C4-2B (cell line): ENCODE data around the gene FERMT3.

ENCODE experiments used
- ZFX ChIP-seq: fragments of 450-650 bp; IDR thresholded peaks from 2 replicates; pipeline ENCODE4 v1.6.1; 2017
- TF ChIP-seq, protein P1 (sequence below): fragments of 450-650 bp; conservative IDR thresholded peaks from 2 replicates; pipeline ENCODE4 v1.5.1; 2017; ENCODE audit warnings: mild to moderate bottlenecking

DNA sequence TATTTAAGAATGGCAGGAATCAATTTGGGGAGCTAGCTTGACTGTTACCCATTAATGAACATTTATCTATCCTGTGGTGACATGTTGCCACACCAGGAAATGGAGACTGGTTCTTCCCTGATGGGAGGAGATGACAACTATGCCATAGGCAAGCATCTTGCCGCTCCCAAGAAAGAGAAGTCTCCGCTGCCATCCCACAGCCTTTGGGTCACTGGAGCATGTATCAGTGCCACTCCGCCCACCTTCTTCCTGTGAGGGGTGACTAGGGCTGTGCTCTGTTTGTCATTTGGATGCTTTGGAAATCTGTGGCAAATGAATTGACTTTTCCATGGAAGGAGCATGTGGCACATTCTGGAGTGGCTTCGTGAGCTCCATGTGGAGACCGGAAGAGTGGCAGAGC, 14.1 kb upstream of the FERMT3 start:
- TF ChIP-seq, protein P1, sequence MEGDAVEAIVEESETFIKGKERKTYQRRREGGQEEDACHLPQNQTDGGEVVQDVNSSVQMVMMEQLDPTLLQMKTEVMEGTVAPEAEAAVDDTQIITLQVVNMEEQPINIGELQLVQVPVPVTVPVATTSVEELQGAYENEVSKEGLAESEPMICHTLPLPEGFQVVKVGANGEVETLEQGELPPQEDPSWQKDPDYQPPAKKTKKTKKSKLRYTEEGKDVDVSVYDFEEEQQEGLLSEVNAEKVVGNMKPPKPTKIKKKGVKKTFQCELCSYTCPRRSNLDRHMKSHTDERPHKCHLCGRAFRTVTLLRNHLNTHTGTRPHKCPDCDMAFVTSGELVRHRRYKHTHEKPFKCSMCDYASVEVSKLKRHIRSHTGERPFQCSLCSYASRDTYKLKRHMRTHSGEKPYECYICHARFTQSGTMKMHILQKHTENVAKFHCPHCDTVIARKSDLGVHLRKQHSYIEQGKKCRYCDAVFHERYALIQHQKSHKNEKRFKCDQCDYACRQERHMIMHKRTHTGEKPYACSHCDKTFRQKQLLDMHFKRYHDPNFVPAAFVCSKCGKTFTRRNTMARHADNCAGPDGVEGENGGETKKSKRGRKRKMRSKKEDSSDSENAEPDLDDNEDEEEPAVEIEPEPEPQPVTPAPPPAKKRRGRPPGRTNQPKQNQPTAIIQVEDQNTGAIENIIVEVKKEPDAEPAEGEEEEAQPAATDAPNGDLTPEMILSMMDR, result no peak
- TF ChIP-seq ZFX, result no peak
